Measurements from ENCODE around the gene JAML.

JAML gene

DNA sequence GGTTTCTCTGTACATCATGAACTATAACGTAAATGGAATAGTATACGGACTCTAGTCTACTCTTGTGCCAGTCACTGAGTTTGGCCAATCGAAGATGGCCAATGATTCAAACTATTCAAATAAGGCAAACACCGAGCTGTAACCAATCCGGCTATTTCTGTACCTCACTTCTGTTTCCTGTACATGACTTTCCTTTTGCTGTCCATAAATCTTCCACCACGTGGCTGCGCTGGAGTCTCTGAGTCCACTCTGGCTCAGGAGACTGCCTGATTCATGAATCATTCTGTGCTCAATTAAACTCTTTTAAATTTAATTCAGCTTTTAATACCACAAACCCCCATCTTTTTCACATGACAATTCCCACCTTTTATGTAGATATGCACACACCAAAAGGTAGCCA is 1.5 kb upstream of the JAML start:
- Histone ChIP-seq H3K14ac (ENCODE audit: low read length in 2 of 2) (no peak overlapping the region), H3K79me1 (replicated peaks; ENCODE audit: low read length, poor library complexity, severe bottlenecking) (no peaks in the 10 kb centered on the region)
- DNase-seq = no peak

DNA sequence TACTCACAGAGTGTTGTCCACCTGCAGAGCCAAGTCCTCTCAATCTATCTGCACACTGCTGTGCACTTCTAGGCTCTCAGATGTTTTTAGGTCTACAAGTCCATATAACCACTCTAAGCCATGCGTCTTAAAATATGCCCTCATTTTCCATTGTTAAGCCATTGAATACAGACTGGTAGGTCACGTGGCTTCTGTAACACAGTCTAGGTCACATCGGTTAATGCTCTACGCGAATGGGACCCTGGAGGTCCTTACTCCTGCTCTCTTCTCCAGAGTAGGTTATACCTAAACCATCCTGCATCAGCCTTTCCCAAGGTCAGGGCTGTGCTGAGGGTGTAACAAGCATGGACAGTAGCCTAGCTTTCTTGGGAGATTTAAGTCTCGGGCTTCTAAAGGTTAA is 819 bp downstream of the JAML start:
- Histone ChIP-seq H2AFZ (ENCODE audit: low read depth, low read length) (no peak overlapping the region), H3K27ac (ENCODE audit: low read length, poor library complexity, severe bottlenecking) (no peak overlapping the region), H2AK5ac (ENCODE audit: low read length, severe bottlenecking) (no peak overlapping the region), H3K4me1 (ENCODE audit: control insufficient read depth, insufficient read depth, low read depth, low read length) (no peaks in the 10 kb centered on the region), H2BK15ac (ENCODE audit: low read depth, poor library complexity, severe bottlenecking) (no peak overlapping the region), H3K18ac (ENCODE audit: low read depth in 1 of 2, low read length in 2 of 2) (no peak overlapping the region), H3K27me3 (ENCODE audit: control insufficient read depth in 1 of 2, insufficient read depth in 1 of 2, low read length in 2 of 2) (peaks cover 39 to 50% of the 10 kb centered on the region in 2 experiments), H2BK5ac (ENCODE audit: low read depth, low read length, poor library complexity, severe bottlenecking) (no peak overlapping the region), H3K23ac (ENCODE audit: low read length in 2 of 2) (no peak overlapping the region), H3K79me1 (replicated peaks; ENCODE audit: low read length, poor library complexity, severe bottlenecking) (no peaks in the 10 kb centered on the region), H3K9me3 (ENCODE audit: control insufficient read depth, low read length) (no peaks in the 10 kb centered on the region), H3K4ac (ENCODE audit: low read depth in 1 of 2, low read length in 2 of 2) (no peak overlapping the region), H3K9ac (ENCODE audit: low read length) (no peak overlapping the region), H3K4me3 (ENCODE audit: insufficient read depth in 1 of 2, low read depth in 1 of 2, low read length in 2 of 2) (no peak overlapping the region), H4K91ac (ENCODE audit: low read length) (no peak overlapping the region), H3K14ac (ENCODE audit: low read length in 2 of 2) (no peak overlapping the region), H4K8ac (ENCODE audit: low read length) (no peak overlapping the region), H3K36me3 (ENCODE audit: control insufficient read depth in 1 of 2, insufficient read depth in 2 of 2, low read depth in 1 of 2, low read length in 2 of 2) (no peaks in the 10 kb centered on the region), H2BK12ac (ENCODE audit: low read length in 2 of 2) (no peak overlapping the region), H3K4me2 (ENCODE audit: low read length, poor library complexity, severe bottlenecking) (no peak overlapping the region), H2BK120ac (ENCODE audit: low read depth, low read length) (no peak overlapping the region)
- WGBS = 93% methylated on average over 6 of the region's 6 CpGs
- DNase-seq = no peak

More for the DNA sequence above, 1.5 kb upstream of the JAML start:
- H3K4ac ChIP-seq (ENCODE audit: low read depth in 1 of 2, low read length in 2 of 2) = no peak overlapping the region
- no peak overlapping the region for H2BK120ac ChIP-seq (ENCODE audit: low read depth, low read length)
- H3K4me3 ChIP-seq (ENCODE audit: insufficient read depth in 1 of 2, low read depth in 1 of 2, low read length in 2 of 2) = no peak overlapping the region
- no peak overlapping the region for H3K18ac ChIP-seq (ENCODE audit: low read depth in 1 of 2, low read length in 2 of 2)
- H2BK12ac ChIP-seq (ENCODE audit: low read length in 2 of 2) = no peak overlapping the region
- no peak overlapping the region for H2AFZ ChIP-seq (ENCODE audit: low read depth, low read length)
- 81% methylated on average over 7 of the region's 7 CpGs for WGBS
- no peak overlapping the region for H2BK15ac ChIP-seq (ENCODE audit: low read depth, poor library complexity, severe bottlenecking)
- H3K27me3 ChIP-seq (ENCODE audit: control insufficient read depth in 1 of 2, insufficient read depth in 1 of 2, low read length in 2 of 2) = peaks cover 18 to 29% of the 10 kb centered on the region in 2 experiments
- no peak overlapping the region for H3K9ac ChIP-seq (ENCODE audit: low read length)
- H2AK5ac ChIP-seq (ENCODE audit: low read length, severe bottlenecking) = no peak overlapping the region
- no peak overlapping the region for H4K8ac ChIP-seq (ENCODE audit: low read length)
- H2BK5ac ChIP-seq (ENCODE audit: low read depth, low read length, poor library complexity, severe bottlenecking) = no peak overlapping the region
- H3K23ac ChIP-seq (ENCODE audit: low read length in 2 of 2) = no peak overlapping the region
- H3K9me3 ChIP-seq (ENCODE audit: control insufficient read depth, low read length) = no peaks in the 10 kb centered on the region
- H3K27ac ChIP-seq (ENCODE audit: low read length, poor library complexity, severe bottlenecking) = no peak overlapping the region
- no peaks in the 10 kb centered on the region for H3K36me3 ChIP-seq (ENCODE audit: control insufficient read depth in 1 of 2, insufficient read depth in 2 of 2, low read depth in 1 of 2, low read length in 2 of 2)
- H4K91ac ChIP-seq (ENCODE audit: low read length) = no peak overlapping the region
- H3K4me1 ChIP-seq (ENCODE audit: control insufficient read depth, insufficient read depth, low read depth, low read length) = no peaks in the 10 kb centered on the region
- no peak overlapping the region for H3K4me2 ChIP-seq (ENCODE audit: low read length, poor library complexity, severe bottlenecking)

DNA sequence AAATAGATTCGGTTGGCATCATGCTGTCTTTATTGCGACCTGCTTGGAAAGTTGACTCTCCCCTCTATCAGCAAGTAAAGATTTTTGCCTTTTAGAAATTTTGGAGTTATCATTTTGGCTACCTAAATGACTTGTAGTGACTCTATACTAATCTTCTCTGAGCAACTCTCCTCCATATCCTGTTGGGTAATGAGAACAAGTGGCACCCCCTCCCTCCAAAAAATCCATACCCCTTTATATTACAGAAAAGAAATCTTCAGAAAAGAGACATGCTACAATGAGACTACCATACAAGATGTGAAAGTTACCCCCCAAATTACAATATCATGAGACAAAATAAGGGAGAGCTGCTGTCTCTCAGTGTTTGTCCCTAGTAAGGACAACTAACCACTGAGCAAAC is 1.2 kb downstream of the JAML start:
- Histone ChIP-seq H2BK5ac (ENCODE audit: low read depth, low read length, poor library complexity, severe bottlenecking) (no peak overlapping the region), H3K4me3 (ENCODE audit: insufficient read depth in 1 of 2, low read depth in 1 of 2, low read length in 2 of 2) (no peak overlapping the region), H3K18ac (ENCODE audit: low read depth in 1 of 2, low read length in 2 of 2) (no peak overlapping the region), H2AK5ac (ENCODE audit: low read length, severe bottlenecking) (no peak overlapping the region), H3K9me3 (ENCODE audit: control insufficient read depth, low read length) (no peaks in the 10 kb centered on the region), H2BK120ac (ENCODE audit: low read depth, low read length) (no peak overlapping the region), H2AFZ (ENCODE audit: low read depth, low read length) (no peak overlapping the region), H3K23ac (ENCODE audit: low read length in 2 of 2) (no peak overlapping the region), H4K91ac (ENCODE audit: low read length) (no peak overlapping the region), H3K4ac (ENCODE audit: low read depth in 1 of 2, low read length in 2 of 2) (no peak overlapping the region), H3K27ac (ENCODE audit: low read length, poor library complexity, severe bottlenecking) (no peak overlapping the region), H2BK12ac (ENCODE audit: low read length in 2 of 2) (no peak overlapping the region), H3K4me1 (ENCODE audit: control insufficient read depth, insufficient read depth, low read depth, low read length) (no peaks in the 10 kb centered on the region), H3K79me1 (replicated peaks; ENCODE audit: low read length, poor library complexity, severe bottlenecking) (no peaks in the 10 kb centered on the region), H3K36me3 (ENCODE audit: control insufficient read depth in 1 of 2, insufficient read depth in 2 of 2, low read depth in 1 of 2, low read length in 2 of 2) (no peaks in the 10 kb centered on the region), H3K14ac (ENCODE audit: low read length in 2 of 2) (no peak overlapping the region), H3K9ac (ENCODE audit: low read length) (no peak overlapping the region), H2BK15ac (ENCODE audit: low read depth, poor library complexity, severe bottlenecking) (no peak overlapping the region), H4K8ac (ENCODE audit: low read length) (no peak overlapping the region), H3K4me2 (ENCODE audit: low read length, poor library complexity, severe bottlenecking) (no peak overlapping the region), H3K27me3 (ENCODE audit: control insufficient read depth in 1 of 2, insufficient read depth in 1 of 2, low read length in 2 of 2) (peaks cover 39 to 52% of the 10 kb centered on the region in 2 experiments)
- no peak for DNase-seq
- no CpG with 5 or more reads among the region's 2 CpGs for WGBS

DNA sequence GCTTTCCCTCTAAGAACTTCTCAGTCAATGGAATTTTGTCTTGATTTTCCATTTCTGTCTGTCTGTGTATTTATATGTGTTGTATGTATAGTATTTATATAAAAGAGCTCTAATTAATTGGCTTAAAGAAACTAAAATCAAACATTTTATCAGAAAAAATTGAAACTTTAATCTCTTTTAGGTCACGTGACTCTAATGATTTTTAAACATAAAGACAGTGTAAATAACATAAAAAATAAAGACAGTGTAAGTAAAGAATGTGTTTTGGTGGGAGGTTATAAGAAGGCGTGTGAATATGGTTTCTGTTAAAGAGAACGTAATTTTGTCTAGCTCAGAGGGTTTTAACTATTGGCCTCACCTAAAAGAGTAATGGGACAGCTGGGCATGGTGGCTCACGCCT is 2.4 kb downstream of the JAML start:
- Histone ChIP-seq H2BK5ac (ENCODE audit: low read depth, low read length, poor library complexity, severe bottlenecking) (no peak overlapping the region), H3K4ac (ENCODE audit: low read depth in 1 of 2, low read length in 2 of 2) (no peak overlapping the region), H3K9ac (ENCODE audit: low read length) (no peak overlapping the region), H2BK15ac (ENCODE audit: low read depth, poor library complexity, severe bottlenecking) (no peak overlapping the region), H3K14ac (ENCODE audit: low read length in 2 of 2) (no peak overlapping the region), H3K18ac (ENCODE audit: low read depth in 1 of 2, low read length in 2 of 2) (no peak overlapping the region), H2BK12ac (ENCODE audit: low read length in 2 of 2) (no peak overlapping the region), H3K27me3 (ENCODE audit: control insufficient read depth in 1 of 2, insufficient read depth in 1 of 2, low read length in 2 of 2) (peaks cover 39 to 54% of the 10 kb centered on the region in 2 experiments), H4K8ac (ENCODE audit: low read length) (no peak overlapping the region), H3K4me3 (ENCODE audit: insufficient read depth in 1 of 2, low read depth in 1 of 2, low read length in 2 of 2) (no peak overlapping the region), H2AK5ac (ENCODE audit: low read length, severe bottlenecking) (no peak overlapping the region), H3K36me3 (ENCODE audit: control insufficient read depth in 1 of 2, insufficient read depth in 2 of 2, low read depth in 1 of 2, low read length in 2 of 2) (no peaks in the 10 kb centered on the region), H3K9me3 (ENCODE audit: control insufficient read depth, low read length) (no peaks in the 10 kb centered on the region), H2BK120ac (ENCODE audit: low read depth, low read length) (no peak overlapping the region), H3K79me1 (replicated peaks; ENCODE audit: low read length, poor library complexity, severe bottlenecking) (no peaks in the 10 kb centered on the region), H3K27ac (ENCODE audit: low read length, poor library complexity, severe bottlenecking) (no peak overlapping the region), H4K91ac (ENCODE audit: low read length) (no peak overlapping the region), H3K4me1 (ENCODE audit: control insufficient read depth, insufficient read depth, low read depth, low read length) (no peaks in the 10 kb centered on the region), H3K23ac (ENCODE audit: low read length in 2 of 2) (no peak overlapping the region), H2AFZ (ENCODE audit: low read depth, low read length) (no peak overlapping the region), H3K4me2 (ENCODE audit: low read length, poor library complexity, severe bottlenecking) (no peak overlapping the region)
- no peak for DNase-seq
- WGBS = 63% methylated on average over 3 of the region's 4 CpGs
